Upper lobe of left lung (tissue), 4 donors: ENCODE results near the gene GULP1.

ENCODE experiments used
- POLR2A ChIP-seq, 4 donors: fragments of 450-650 bp; IDR thresholded peaks; one replicate each; pipeline ENCODE4 v1.5.1; 2016 to 2017; ENCODE audit warnings: antibody characterized with exemption in 4 of 4, mild to moderate bottlenecking in 2 of 4
- TF ChIP-seq, protein P1 (sequence below), 6 experiments: fragments of 450-650 bp in 4 of 6; fragments of 200-600 bp in 2 of 6; sonication (generic) in 2 of 6; IDR thresholded peaks; one replicate each; pipeline ENCODE4 v1.5.1; 2016 to 2019; ENCODE audit warnings: antibody characterized with exemption in 6 of 6

DNA sequence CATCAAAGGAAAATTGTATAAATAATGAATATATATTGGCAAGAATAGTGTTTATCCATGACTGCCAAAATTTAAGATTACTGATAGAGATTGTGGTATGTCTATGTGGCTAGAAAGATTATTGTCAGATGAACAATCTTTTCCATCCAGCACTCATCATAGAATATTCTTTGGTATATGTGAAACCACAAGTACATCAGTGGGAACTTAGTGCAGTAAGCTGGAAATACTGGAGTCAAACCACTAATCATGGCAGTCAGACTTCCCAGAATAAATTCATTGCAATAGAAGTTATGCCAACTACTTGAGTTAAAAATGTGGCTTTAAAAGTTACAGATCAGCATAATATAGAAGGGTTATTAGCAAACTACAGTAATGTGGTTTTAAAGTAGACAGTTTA, 310.3 kb downstream of the GULP1 start:
- TF ChIP-seq POLR2A (IDR thresholded peaks at IDR 0.05), result no peak
- TF ChIP-seq, protein P1, sequence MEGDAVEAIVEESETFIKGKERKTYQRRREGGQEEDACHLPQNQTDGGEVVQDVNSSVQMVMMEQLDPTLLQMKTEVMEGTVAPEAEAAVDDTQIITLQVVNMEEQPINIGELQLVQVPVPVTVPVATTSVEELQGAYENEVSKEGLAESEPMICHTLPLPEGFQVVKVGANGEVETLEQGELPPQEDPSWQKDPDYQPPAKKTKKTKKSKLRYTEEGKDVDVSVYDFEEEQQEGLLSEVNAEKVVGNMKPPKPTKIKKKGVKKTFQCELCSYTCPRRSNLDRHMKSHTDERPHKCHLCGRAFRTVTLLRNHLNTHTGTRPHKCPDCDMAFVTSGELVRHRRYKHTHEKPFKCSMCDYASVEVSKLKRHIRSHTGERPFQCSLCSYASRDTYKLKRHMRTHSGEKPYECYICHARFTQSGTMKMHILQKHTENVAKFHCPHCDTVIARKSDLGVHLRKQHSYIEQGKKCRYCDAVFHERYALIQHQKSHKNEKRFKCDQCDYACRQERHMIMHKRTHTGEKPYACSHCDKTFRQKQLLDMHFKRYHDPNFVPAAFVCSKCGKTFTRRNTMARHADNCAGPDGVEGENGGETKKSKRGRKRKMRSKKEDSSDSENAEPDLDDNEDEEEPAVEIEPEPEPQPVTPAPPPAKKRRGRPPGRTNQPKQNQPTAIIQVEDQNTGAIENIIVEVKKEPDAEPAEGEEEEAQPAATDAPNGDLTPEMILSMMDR (IDR thresholded peaks at IDR 0.05), result no peak
